Activated B cell treated with CpG ODN at 0.5 μM for 24 hours (primary cell): ENCODE measurements around the gene KIF26B. TPM values are rescaled to one million over a fixed set of nuclear protein-coding genes. Genes with fewer than 3 reads are reported as not detected.

ENCODE experiments used
- ATAC-seq: fragments of 200-7000 bp; cut with Tn5 transposase; one replicate; pipeline ENCODE4 v1.10.0; 2021; ENCODE audit warnings: low read depth, mild to moderate bottlenecking, moderate library complexity
- CTCF ChIA-PET: fragments of 350-600 bp; sonication (Branson Sonifier 250); formaldehyde crosslinking; loops from one replicate; lab custom pipeline; 2021; ENCODE audit warnings: antibody characterized with exemption; lab: Charles Lee
- POLR2A ChIA-PET: fragments of 350-600 bp; sonication (Branson Sonifier 250); formaldehyde crosslinking; loops from one replicate; lab custom pipeline; 2021; ENCODE audit warnings: antibody characterized with exemption; lab: Charles Lee
- DNase-seq: peaks from one replicate; pipeline ENCODE4 v3.0.0; 2022
- H3K27ac Mint-ChIP-seq: one replicate; pipeline ENCODE4 v1.8.0; 2020; ENCODE audit warnings: mixed read lengths
- H3K27me3 Mint-ChIP-seq: one replicate; pipeline ENCODE4 v1.8.0; 2021; ENCODE audit warnings: mixed read lengths
- H3K36me3 Mint-ChIP-seq: one replicate; pipeline ENCODE4 v1.8.0; 2021; ENCODE audit warnings: low read depth, mixed read lengths
- H3K4me1 Mint-ChIP-seq: one replicate; pipeline ENCODE4 v1.8.0; 2021; ENCODE audit warnings: mixed read lengths
- H3K4me3 Mint-ChIP-seq: one replicate; pipeline ENCODE4 v1.8.0; 2020; ENCODE audit warnings: mild to moderate bottlenecking, mixed read lengths
- H3K9me3 Mint-ChIP-seq: one replicate; pipeline ENCODE4 v1.8.0; 2020; ENCODE audit warnings: mixed read lengths
- intact Hi-C: fragments of 100-400 bp; cut with micrococcal nuclease; formaldehyde crosslinking; loops from one replicate; pipeline ENCODE4 v1.15.1; 2024
- total RNA-seq: library from RNA; stranded (reverse); gene quantifications from 2 replicates; pipeline ENCODE4 v1.2.3, GENCODE V29; 2022
- TF ChIP-seq, protein P1 (sequence below): fragments of 200-600 bp; IDR thresholded peaks from one replicate; pipeline ENCODE4 v1.8.0; 2022; ENCODE audit warnings: antibody characterized with exemption, mild to moderate bottlenecking

The KIF26B gene
- total RNA-seq, 1 donor from 2014 or later = 1.7 TPM

DNA sequence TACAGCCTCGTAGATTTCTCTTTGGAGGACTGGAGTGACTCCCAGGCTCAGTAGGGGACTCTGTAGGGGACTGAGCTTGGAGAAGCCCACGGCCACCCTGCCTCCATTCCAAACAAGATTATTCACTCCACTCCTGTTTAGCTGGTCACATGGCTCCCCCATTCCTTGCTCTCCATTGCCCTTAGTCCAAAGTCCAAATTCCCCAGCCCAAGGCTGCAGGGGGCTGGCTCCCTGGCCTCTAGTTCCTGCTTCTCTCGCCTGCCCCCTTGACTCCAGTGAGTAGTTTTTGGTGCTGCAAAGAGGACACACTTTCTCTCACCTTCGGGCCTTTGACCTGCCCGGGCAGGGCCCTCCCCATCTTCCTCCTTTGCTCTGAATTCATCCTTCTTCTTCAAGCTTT is 403.3 kb downstream of the KIF26B start:
- ChIA-PET CTCF (interaction anchor here (1.1 kb wide), 1 partner anchor 10 kb away, joined by 3 read pairs; no protein-coding TSS in a partner anchor), POLR2A (no interaction called here)

DNA sequence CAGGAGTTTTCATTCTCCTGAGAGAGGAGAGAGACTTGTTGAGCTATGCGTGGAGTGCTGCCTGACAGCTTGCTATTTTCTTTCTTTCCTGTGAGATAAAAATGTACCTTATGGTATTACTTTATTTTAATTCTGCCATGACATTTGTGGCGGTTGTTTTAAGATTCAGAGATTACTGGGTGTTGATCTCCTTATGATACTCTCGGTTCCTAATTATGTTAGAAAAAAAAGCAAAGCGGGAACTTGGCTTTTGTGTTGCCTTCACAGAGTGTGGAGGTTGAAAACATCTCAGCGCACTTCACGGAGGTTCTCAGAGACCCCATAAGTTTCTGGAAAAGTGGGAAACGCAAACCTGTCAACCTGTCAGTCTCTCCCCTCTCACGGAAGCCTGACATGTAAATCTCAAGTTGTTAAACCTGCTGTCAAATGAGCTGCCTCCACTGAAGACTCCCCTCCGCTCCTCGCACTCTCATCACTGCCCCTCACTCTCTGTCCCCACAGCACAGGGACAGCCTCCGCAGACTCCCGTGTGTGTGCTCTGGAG is 405.6 kb downstream of the KIF26B start:
- intact Hi-C loops = no loop called here
- POLR2A ChIA-PET = no interaction called here
- TF ChIP-seq, protein P1, sequence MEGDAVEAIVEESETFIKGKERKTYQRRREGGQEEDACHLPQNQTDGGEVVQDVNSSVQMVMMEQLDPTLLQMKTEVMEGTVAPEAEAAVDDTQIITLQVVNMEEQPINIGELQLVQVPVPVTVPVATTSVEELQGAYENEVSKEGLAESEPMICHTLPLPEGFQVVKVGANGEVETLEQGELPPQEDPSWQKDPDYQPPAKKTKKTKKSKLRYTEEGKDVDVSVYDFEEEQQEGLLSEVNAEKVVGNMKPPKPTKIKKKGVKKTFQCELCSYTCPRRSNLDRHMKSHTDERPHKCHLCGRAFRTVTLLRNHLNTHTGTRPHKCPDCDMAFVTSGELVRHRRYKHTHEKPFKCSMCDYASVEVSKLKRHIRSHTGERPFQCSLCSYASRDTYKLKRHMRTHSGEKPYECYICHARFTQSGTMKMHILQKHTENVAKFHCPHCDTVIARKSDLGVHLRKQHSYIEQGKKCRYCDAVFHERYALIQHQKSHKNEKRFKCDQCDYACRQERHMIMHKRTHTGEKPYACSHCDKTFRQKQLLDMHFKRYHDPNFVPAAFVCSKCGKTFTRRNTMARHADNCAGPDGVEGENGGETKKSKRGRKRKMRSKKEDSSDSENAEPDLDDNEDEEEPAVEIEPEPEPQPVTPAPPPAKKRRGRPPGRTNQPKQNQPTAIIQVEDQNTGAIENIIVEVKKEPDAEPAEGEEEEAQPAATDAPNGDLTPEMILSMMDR = no peak
- CTCF ChIA-PET = no interaction called here
- no peaks in the 10 kb centered on the region for H3K4me1 Mint-ChIP-seq
- H3K27ac Mint-ChIP-seq = no peak overlapping the region
- H3K27me3 Mint-ChIP-seq = peaks cover 1% of the 10 kb centered on the region
- H3K9me3 Mint-ChIP-seq = no peaks in the 10 kb centered on the region
- ATAC-seq (no peak), DNase-seq (no peak)
- H3K36me3 Mint-ChIP-seq = no peaks in the 10 kb centered on the region
- no peak overlapping the region for H3K4me3 Mint-ChIP-seq

More for the DNA sequence above, 403.3 kb downstream of the KIF26B start:
- Mint-ChIP-seq H3K27me3 (peaks cover 11% of the 10 kb centered on the region), H3K36me3 (no peaks in the 10 kb centered on the region), H3K4me1 (no peaks in the 10 kb centered on the region), H3K9me3 (no peaks in the 10 kb centered on the region), H3K4me3 (no peak overlapping the region), H3K27ac (no peak overlapping the region)
- no peak for ATAC-seq
- intact Hi-C loops = no loop called here
- TF ChIP-seq, protein P1 = no peak
- DNase-seq = no peak

DNA sequence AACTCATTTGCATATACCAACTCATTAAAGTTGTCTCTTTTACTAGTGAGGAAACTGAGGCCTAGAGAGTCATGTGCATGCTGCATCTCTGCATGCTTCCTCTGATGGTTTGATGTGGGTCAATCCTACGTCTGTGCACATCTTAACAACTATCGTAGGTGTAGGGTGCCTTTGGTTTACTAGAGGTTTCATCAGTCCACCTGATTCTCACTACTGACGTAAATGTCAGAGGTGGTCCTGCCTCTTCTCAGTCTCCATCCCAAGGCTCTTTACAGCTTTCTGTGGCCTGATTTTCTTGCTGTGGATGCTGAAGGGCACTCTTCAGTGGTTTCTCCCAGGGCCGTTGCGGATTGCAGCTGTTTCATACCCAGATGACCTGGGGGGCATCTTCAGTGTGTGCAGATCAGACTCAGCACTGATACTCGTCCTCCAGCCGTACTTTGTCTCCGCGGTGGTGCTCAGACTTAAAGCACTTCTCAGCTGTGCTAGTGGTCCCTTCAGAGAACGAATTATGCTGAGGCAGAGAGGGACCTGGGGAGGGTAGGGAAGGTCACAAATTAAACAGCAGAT is 407.0 kb downstream of the KIF26B start:
- Mint-ChIP-seq H3K9me3 (no peaks in the 10 kb centered on the region), H3K36me3 (no peaks in the 10 kb centered on the region), H3K4me3 (no peak overlapping the region), H3K27me3 (no peaks in the 10 kb centered on the region), H3K4me1 (no peaks in the 10 kb centered on the region), H3K27ac (no peak overlapping the region)
- ATAC-seq (no peak), DNase-seq (no peak)
- POLR2A ChIA-PET = no interaction called here
- intact Hi-C loops = no loop called here
- CTCF ChIA-PET = no interaction called here
- TF ChIP-seq, protein P1 = no peak

GRCh38 chr1:245566134-245566533 is 411.3 kb downstream of the KIF26B start:
- Mint-ChIP-seq H3K4me1 (no peaks in the 10 kb centered on the region), H3K36me3 (no peaks in the 10 kb centered on the region), H3K4me3 (no peak overlapping the region), H3K9me3 (no peaks in the 10 kb centered on the region), H3K27me3 (peaks cover 2% of the 10 kb centered on the region), H3K27ac (no peak overlapping the region)
- TF ChIP-seq, protein P1 = no peak
- ChIA-PET CTCF (no interaction called here), POLR2A (no interaction called here)
- DNase-seq = no peak
- no peak for ATAC-seq
- intact Hi-C loops = no loop called here

- no peaks in the 10 kb centered on the region for H3K36me3 Mint-ChIP-seq
- no peaks in the 10 kb centered on the region for H3K4me1 Mint-ChIP-seq
- H3K27me3 Mint-ChIP-seq = peaks cover 2% of the 10 kb centered on the region
- H3K27ac Mint-ChIP-seq = no peak overlapping the region
- DNase-seq (no peak), ATAC-seq (no peak)
- no peak overlapping the region for H3K4me3 Mint-ChIP-seq
- ChIA-PET POLR2A (no interaction called here), CTCF (no interaction called here)
- intact Hi-C loops = no loop called here
- no peaks in the 10 kb centered on the region for H3K9me3 Mint-ChIP-seq
- TF ChIP-seq, protein P1 = no peak
These were observed 412.2 kb downstream of the KIF26B start for GRCh38 chr1:245566952-245567351.
